ENCODE measurements around the gene CEMP1. TPM values are rescaled to one million over a fixed set of nuclear protein-coding genes. Genes with fewer than 3 reads are reported as not detected.

Gene CEMP1
- polyA plus RNA-seq, 4 donors, result 0.66 to 23.1 (median 1.1) TPM

Other genes with a start within 250 kb of the CEMP1 start
- 1 to 10 TPM; 1.1 to 4.7 (median 1.8) TPM for gene ABCA3, start 190.7 kb downstream of the CEMP1 start, polyA plus RNA-seq
- gene CCNF, start 102.0 kb downstream of the CEMP1 start, polyA plus RNA-seq, result 10 to 100 TPM in 1 of 4 donors, 1 to 10 TPM in 2, under 1 TPM in 1; 0.89 to 12.4 (median 3.8) TPM
- 1 to 10 TPM in 3 of 4 donors, under 1 TPM in 1; 0.67 to 7.7 (median 3.0) TPM for gene TEDC2, start 71.3 kb downstream of the CEMP1 start, polyA plus RNA-seq
- under 1 TPM in 2 of 4 donors, not detected in 2; 0.04 to 0.74 TPM for gene NTN3, start 60.1 kb downstream of the CEMP1 start, polyA plus RNA-seq
- 10 to 100 TPM in 1 of 4 donors, 1 to 10 TPM in 2, under 1 TPM in 1; 0.81 to 12.6 (median 3.2) TPM for gene TBC1D24, start 56.3 kb downstream of the CEMP1 start, polyA plus RNA-seq
- 100 to 1,000 TPM in 2 of 4 donors, 10 to 100 TPM in 2; 74.5 to 298 (median 143) TPM for gene ATP6V0C, start 17.5 kb downstream of the CEMP1 start, polyA plus RNA-seq
- 100 to 1,000 TPM in 1 of 4 donors, 10 to 100 TPM in 3; 26.7 to 120 (median 36.0) TPM for gene AMDHD2, start 11.0 kb downstream of the CEMP1 start, polyA plus RNA-seq
- gene PDPK1, start 6.6 kb upstream of the CEMP1 start, polyA plus RNA-seq, result 10 to 100 TPM; 22.2 to 48.9 (median 32.2) TPM
- gene KCTD5, start 151.1 kb upstream of the CEMP1 start, polyA plus RNA-seq, result 10 to 100 TPM; 19.0 to 41.2 (median 29.9) TPM
- 1 to 10 TPM in 1 of 4 donors, under 1 TPM in 1, not detected in 2; 0.65 to 1.3 TPM for gene PRSS27, start 188.8 kb upstream of the CEMP1 start, polyA plus RNA-seq
- gene SRRM2, start 221.2 kb upstream of the CEMP1 start, polyA plus RNA-seq, result 100 to 1,000 TPM; 329 to 655 (median 496) TPM
- 100 to 1,000 TPM; 166 to 718 (median 396) TPM for gene ELOB, start 245.9 kb upstream of the CEMP1 start, polyA plus RNA-seq